DOHH2 (cell line): ENCODE results near the gene PPP1R14C.

Experiments used
- H3F3A ChIP-seq: fragments of 200-600 bp; sonication (generic), shearing (Covaris generic); 2 replicates; pipeline ENCODE4 v1.6.0; 2016; ENCODE audit warnings: antibody characterized with exemption, mild to moderate bottlenecking; ENCODE audit not compliant: control insufficient read depth, insufficient read depth
- H3K27ac ChIP-seq: fragments of 200-600 bp; sonication (generic); 2 replicates; pipeline ENCODE4 v1.5.1; 2014; ENCODE audit warnings: low read depth, mild to moderate bottlenecking, low read length, moderate library complexity
- H3K27me3 ChIP-seq: fragments of 200-600 bp; sonication (generic); 2 replicates; pipeline ENCODE4 v1.6.1; 2014; ENCODE audit warnings: mild to moderate bottlenecking, low read length, mixed read lengths; ENCODE audit not compliant: control insufficient read depth
- H3K36me3 ChIP-seq: fragments of 200-600 bp; sonication (generic); 2 replicates; pipeline ENCODE4 v1.6.1; 2014; ENCODE audit warnings: mild to moderate bottlenecking, low read length, moderate library complexity, mixed read lengths; ENCODE audit not compliant: control insufficient read depth
- H3K4me1 ChIP-seq: fragments of 200-600 bp; sonication (generic); 2 replicates; pipeline ENCODE4 v1.6.1; 2014; ENCODE audit warnings: mild to moderate bottlenecking, low read length, mixed read lengths; ENCODE audit not compliant: control insufficient read depth
- H3K4me2 ChIP-seq: fragments of 200-600 bp; sonication (generic); 2 replicates; pipeline ENCODE4 v1.6.0; 2014; ENCODE audit warnings: mild to moderate bottlenecking, low read length, moderate library complexity
- H3K4me3 ChIP-seq: fragments of 200-600 bp; sonication (generic); 2 replicates; pipeline ENCODE4 v1.5.1; 2014; ENCODE audit warnings: mild to moderate bottlenecking, low read length, mixed read lengths
- H3K79me2 ChIP-seq: fragments of 200-600 bp; sonication (generic); 2 replicates; pipeline ENCODE4 v1.6.1; 2014; ENCODE audit warnings: mild to moderate bottlenecking, low read length, mixed read lengths; ENCODE audit not compliant: control insufficient read depth
- H3K9me2 ChIP-seq: fragments of 200-600 bp; sonication (generic); replicated peaks from 2 replicates; pipeline ENCODE4 v1.6.1; 2014; ENCODE audit warnings: mild to moderate bottlenecking, low read length, mixed read lengths; ENCODE audit not compliant: control insufficient read depth
- H3K9me3 ChIP-seq: fragments of 200-600 bp; sonication (generic); 2 replicates; pipeline ENCODE4 v1.6.1; 2014; ENCODE audit warnings: antibody characterized with exemption, low read length, mixed read lengths; ENCODE audit not compliant: control insufficient read depth, insufficient read depth
- H4K20me1 ChIP-seq: fragments of 200-600 bp; sonication (generic); 2 replicates; pipeline ENCODE4 v1.6.0; 2014; ENCODE audit warnings: low read depth, mild to moderate bottlenecking, antibody characterized with exemption, low read length, moderate library complexity; ENCODE audit not compliant: control insufficient read depth, insufficient read depth
- CTCF ChIP-seq: fragments of 200-600 bp; sonication (generic); IDR thresholded peaks from one replicate; pipeline ENCODE4 v1.5.1; 2014; ENCODE audit warnings: antibody characterized with exemption, mild to moderate bottlenecking, low read depth, low read length; ENCODE audit not compliant: poor library complexity, severe bottlenecking
- EZH2phosphoT487 ChIP-seq: fragments of 200-600 bp; sonication (generic); IDR thresholded peaks from 2 replicates; pipeline ENCODE4 v1.6.1; 2017; ENCODE audit warnings: borderline replicate concordance, mild to moderate bottlenecking, antibody characterized with exemption, low read length, moderate library complexity, mixed read lengths

Gene PPP1R14C

GRCh38 chr6:150128425-150128824, 14.4 kb upstream of the PPP1R14C start:
- Histone ChIP-seq H3K4me2 (no peak overlapping the region), H3K36me3 (no peaks in the 10 kb centered on the region), H3K79me2 (no peaks in the 10 kb centered on the region), H3K4me3 (no peak overlapping the region), H3F3A (no peaks in the 10 kb centered on the region), H3K27me3 (no peaks in the 10 kb centered on the region), H3K9me2 (no peaks in the 10 kb centered on the region), H3K27ac (no peak overlapping the region), H3K4me1 (peaks cover 8% of the 10 kb centered on the region), H3K9me3 (no peaks in the 10 kb centered on the region), H4K20me1 (no peaks in the 10 kb centered on the region)
- TF ChIP-seq EZH2phosphoT487 (no peak), CTCF (no peak)

DNA sequence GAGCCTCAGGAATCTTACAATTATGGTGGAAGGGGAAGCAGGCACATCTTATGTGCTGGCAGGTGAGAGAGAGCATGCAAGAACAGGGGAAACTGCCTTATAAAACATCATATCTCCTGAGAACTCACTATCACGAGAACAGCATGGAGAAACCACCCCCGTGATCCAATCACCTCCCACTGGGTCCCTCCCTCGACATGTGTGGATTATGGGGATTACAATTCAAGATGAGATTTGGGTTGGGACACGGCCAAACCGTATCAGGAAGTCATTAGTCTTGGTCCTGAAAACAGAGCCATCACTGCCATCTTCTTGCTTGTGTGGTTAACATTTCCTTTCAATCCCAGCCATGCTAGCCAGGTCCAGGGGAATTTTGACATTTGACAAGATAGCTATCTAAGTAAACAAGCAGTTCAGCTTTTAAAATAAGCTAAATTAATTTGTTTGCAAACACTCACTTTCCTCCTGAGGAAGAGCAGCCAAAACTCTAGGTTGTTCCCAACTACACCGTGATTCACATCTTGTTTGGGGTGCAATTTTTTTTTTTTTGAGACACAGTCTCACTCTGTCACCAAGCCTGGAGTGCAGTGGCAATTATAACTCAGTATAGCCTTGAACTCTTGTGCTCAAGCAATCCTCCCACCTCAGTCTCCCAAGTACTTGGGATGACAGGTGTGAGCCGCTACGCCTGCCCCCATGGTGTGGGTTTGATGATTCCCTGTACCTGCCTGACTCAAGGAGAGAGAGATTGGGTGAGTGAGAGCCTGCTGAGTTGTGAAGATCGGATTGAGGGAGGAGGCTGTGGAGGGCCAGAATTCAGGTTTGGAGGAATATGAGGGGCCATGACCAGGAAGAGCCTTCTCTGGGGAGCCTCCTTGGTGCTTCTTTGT, 13.0 kb upstream of the PPP1R14C start:
- Histone ChIP-seq H3K27ac (no peak overlapping the region), H3K4me3 (no peak overlapping the region), H3K36me3 (no peaks in the 10 kb centered on the region), H4K20me1 (no peaks in the 10 kb centered on the region), H3K27me3 (no peaks in the 10 kb centered on the region), H3K4me1 (no peaks in the 10 kb centered on the region), H3K9me3 (no peaks in the 10 kb centered on the region), H3F3A (no peaks in the 10 kb centered on the region), H3K4me2 (no peak overlapping the region), H3K9me2 (no peaks in the 10 kb centered on the region), H3K79me2 (no peaks in the 10 kb centered on the region)
- TF ChIP-seq CTCF, result no peak
- TF ChIP-seq EZH2phosphoT487, result no peak

GRCh38 chr6:150133686-150134085, 9.2 kb upstream of the PPP1R14C start:
- no peak overlapping the region for H3K4me2 ChIP-seq
- no peaks in the 10 kb centered on the region for H3K9me3 ChIP-seq
- 0 out of 2 replicates have a peak, but pooled peaks cover 3% of the 10 kb centered on the region for H3K4me1 ChIP-seq
- H4K20me1 ChIP-seq, result no peaks in the 10 kb centered on the region
- H3K36me3 ChIP-seq, result no peaks in the 10 kb centered on the region
- H3K79me2 ChIP-seq, result no peaks in the 10 kb centered on the region
- H3K27ac ChIP-seq, result no peak overlapping the region
- H3K27me3 ChIP-seq, result no peaks in the 10 kb centered on the region
- TF ChIP-seq CTCF (no peak), EZH2phosphoT487 (no peak)
- H3K9me2 ChIP-seq, result no peaks in the 10 kb centered on the region
- no peak overlapping the region for H3K4me3 ChIP-seq
- no peaks in the 10 kb centered on the region for H3F3A ChIP-seq
